ENCODE measurements around the gene XG.

- TF ChIP-seq CTCF (conservative IDR thresholded peaks at IDR 0.05 in 1 of 2, IDR thresholded peaks at IDR 0.05 in 1 of 2; ENCODE audit: low read depth in 1 of 2, low read length in 2 of 2) (no peak), EZH2 (IDR thresholded peaks at IDR 0.05; ENCODE audit: low read length, missing control alignments) (no peak)
Measured at GRCh38 chrX:2717312-2717711, 34.5 kb upstream of the XG start.

All from fibroblast of lung (primary cell).